GM12878 (cell line): ENCODE data around the gene KLHDC8A. TPM values are rescaled to one million over a fixed set of nuclear protein-coding genes. Genes with fewer than 3 reads are reported as not detected.

Source experiments
- ATAC-seq: fragments of 200-7000 bp; cut with Tn5 transposase; 3 replicates; pipeline ENCODE4 v1.9.1; 2020; ENCODE audit warnings: mild to moderate bottlenecking, moderate library complexity
- BruUV-seq: library from RNA; stranded (reverse); fragments of 400-500 nt; replicated peaks from 2 replicates; lab custom pipeline; 2021; lab: Mats Ljungman, UMichigan
- CTCF ChIA-PET: fragments of 300-600 bp; sonication (Branson Sonifier 250); formaldehyde crosslinking; extraction: SDS; loops from one replicate; lab custom pipeline; 2021; ENCODE audit warnings: inconsistent platforms; lab: Yijun Ruan, JAX
- POLR2A ChIA-PET: fragments of 350-600 bp; formaldehyde crosslinking; extraction: SDS; loops from one replicate; lab custom pipeline; 2021; ENCODE audit warnings: inconsistent platforms; lab: Charles Lee
- RAD21 ChIA-PET: fragments of 300-600 bp; sonication (Branson Sonifier 250); formaldehyde crosslinking; loops from one replicate; lab custom pipeline; 2023; ENCODE audit warnings: antibody characterized with exemption; ENCODE audit not compliant: unreplicated experiment; lab: Charles Lee
- SMC1A ChIA-PET: fragments of 300-600 bp; sonication (Branson Sonifier 250); formaldehyde crosslinking; loops from one replicate; lab custom pipeline; 2023; ENCODE audit not compliant: unreplicated experiment, uncharacterized antibody; lab: Charles Lee
- DNase-seq: peaks from one replicate; pipeline ENCODE4 v3.0.0-alpha.2; 2011; ENCODE audit warnings: low read depth, low spot score
- FAIRE-seq: peaks from 3 replicates; lab custom pipeline; 2011; peaks lifted over from hg19 to GRCh38; lab: Jason Lieb, UNC
- H2AFZ ChIP-seq: 2 replicates; pipeline ENCODE4 v1.6.0; 2011; ENCODE audit warnings: low read depth, low read length, control low read depth; ENCODE audit not compliant: control insufficient read depth
- H3K27ac ChIP-seq: 2 replicates; pipeline ENCODE4 v1.5.1; 2011; ENCODE audit warnings: control low read depth; ENCODE audit not compliant: control insufficient read depth, insufficient read depth
- H3K27me3 ChIP-seq, 2 experiments: replicated peaks in 1 of 2; 2 replicates each; pipeline versions ENCODE4 v1.6.0 to v1.6.1; 2011; ENCODE audit warnings: low read length in 1 of 2; ENCODE audit not compliant: control insufficient read depth in 2 of 2, insufficient read depth in 2 of 2
- H3K36me3 ChIP-seq, 2 experiments: 2 replicates each; pipeline ENCODE4 v1.5.1; 2011; ENCODE audit warnings: low read length in 1 of 2; ENCODE audit not compliant: control insufficient read depth in 2 of 2, insufficient read depth in 2 of 2
- H3K4me1 ChIP-seq: 2 replicates; pipeline ENCODE4 v1.6.1; 2011; ENCODE audit warnings: mild to moderate bottlenecking, low read length, moderate library complexity, mixed read lengths; ENCODE audit not compliant: control insufficient read depth, insufficient read depth
- H3K4me2 ChIP-seq: 2 replicates; pipeline ENCODE4 v1.6.0; 2011; ENCODE audit warnings: control low read depth; ENCODE audit not compliant: control insufficient read depth, insufficient read depth
- H3K4me3 ChIP-seq: fragments of 200-600 bp; sonication (generic); 2 replicates; pipeline ENCODE4 v1.5.1; 2016
- H3K79me2 ChIP-seq: 2 replicates; pipeline ENCODE4 v1.6.0; 2011; ENCODE audit warnings: low read length; ENCODE audit not compliant: control insufficient read depth, insufficient read depth
- H3K9ac ChIP-seq: 2 replicates; pipeline ENCODE4 v1.8.0; 2011; ENCODE audit warnings: low read length, control low read depth, mixed read lengths; ENCODE audit not compliant: control insufficient read depth, insufficient read depth
- H3K9me3 ChIP-seq: replicated peaks from 3 replicates; pipeline ENCODE4 v1.5.1; 2011; ENCODE audit warnings: mild to moderate bottlenecking, low read length; ENCODE audit not compliant: control insufficient read depth, insufficient read depth
- H4K20me1 ChIP-seq: 2 replicates; pipeline ENCODE4 v1.6.0; 2011; ENCODE audit not compliant: control insufficient read depth, insufficient read depth
- IRF3 ChIP-seq: fragments of 450-650 bp; IDR thresholded peaks from 2 replicates; pipeline ENCODE4 v1.6.1; 2014; ENCODE audit warnings: mild to moderate bottlenecking
- KDM1A ChIP-seq: fragments of 200-600 bp; sonication (generic); IDR thresholded peaks from 2 replicates; pipeline ENCODE4 v1.6.1; 2016; ENCODE audit warnings: borderline replicate concordance
- MAX ChIP-seq: IDR thresholded peaks from 2 replicates; pipeline ENCODE4 v1.6.1; 2012; ENCODE audit warnings: low read depth, low read length, improper control_type of control experiment
- NFIC ChIP-seq: IDR thresholded peaks from 2 replicates; pipeline ENCODE4 v1.6.1; 2012; ENCODE audit warnings: low read depth, mild to moderate bottlenecking, inconsistent platforms, low read length, moderate library complexity
- NFYB ChIP-seq: IDR thresholded peaks from 2 replicates; pipeline ENCODE4 v1.6.1; 2011; ENCODE audit warnings: low read depth, mild to moderate bottlenecking, low read length, improper control_type of control experiment, moderate library complexity; ENCODE audit not compliant: insufficient read depth
- PAX8 ChIP-seq: fragments of 450-650 bp; IDR thresholded peaks from 2 replicates; pipeline ENCODE4 v1.6.1; 2017; ENCODE audit warnings: mild to moderate bottlenecking, moderate library complexity
- RAD51 ChIP-seq: fragments of 450-650 bp; IDR thresholded peaks from 2 replicates; pipeline ENCODE4 v1.6.1; 2016; ENCODE audit warnings: moderate library complexity, mild to moderate bottlenecking, inconsistent platforms
- SMARCA5 ChIP-seq: fragments of 450-650 bp; IDR thresholded peaks from 2 replicates; pipeline ENCODE4 v1.6.1; 2017; ENCODE audit warnings: mild to moderate bottlenecking
- SUZ12 ChIP-seq: fragments of 200-600 bp; sonication (generic); IDR thresholded peaks from one replicate; pipeline ENCODE4 v1.6.1; 2018; ENCODE audit warnings: antibody characterized with exemption, mild to moderate bottlenecking; ENCODE audit not compliant: unreplicated experiment
- TARDBP ChIP-seq: IDR thresholded peaks from 2 replicates; pipeline ENCODE4 v1.6.1; 2016; ENCODE audit warnings: borderline replicate concordance
- TCF7 ChIP-seq: IDR thresholded peaks from 2 replicates; pipeline ENCODE4 v1.6.1; 2014; ENCODE audit warnings: antibody characterized with exemption, borderline replicate concordance
- ZBED1 ChIP-seq: IDR thresholded peaks from 2 replicates; pipeline ENCODE4 v1.6.1; 2016; ENCODE audit warnings: borderline replicate concordance
- ZNF207 ChIP-seq: fragments of 450-650 bp; IDR thresholded peaks from 2 replicates; pipeline ENCODE4 v1.6.1; 2014; ENCODE audit warnings: antibody characterized with exemption, mild to moderate bottlenecking, borderline replicate concordance
- ZNF622 ChIP-seq: fragments of 450-650 bp; IDR thresholded peaks from 2 replicates; pipeline ENCODE4 v1.6.1; 2017; ENCODE audit warnings: mild to moderate bottlenecking, inconsistent platforms
- WGBS: methylation state at CpG from one replicate; pipeline ENCODE4 v1.1.6; 2016; ENCODE audit warnings: low lambda C conversion rate; ENCODE audit not compliant: insufficient replicate concordance, insufficient coverage; ENCODE audit errors: missing lambda C conversion rate; 5-methylcytosine and 5-hydroxymethylcytosine counted together
- in situ Hi-C: fragments of 300-500 bp; cut with MboI; formaldehyde crosslinking; loops from 9 replicates; pipeline ENCODE4 v1.14.3; 2018; ENCODE audit warnings: mixed read lengths
- intact Hi-C: fragments of 100-400 bp; cut with micrococcal nuclease; formaldehyde crosslinking; loops from one replicate; pipeline ENCODE4 v1.14.2; 2022; ENCODE audit not compliant: unreplicated experiment
- polyA plus RNA-seq, 11 experiments: library from polyadenylated mRNA; depleted of rRNA in 4 of 11; unstranded in 6 of 11; stranded (reverse) in 5 of 11; fragments of >200 nt; fragmentation: Nextera tagmentation in 4 of 11; fragmentation: Illumina TruSeq in 1 of 11; extraction: Ambion mirVana in 4 of 11; extraction: Trizol in 1 of 11; gene quantifications; 1 replicate in 1 of 11; 2 replicates in 10 of 11; pipeline versions ENCODE4 v1.2.1 to v1.2.3, GENCODE V29; 2011 to 2016; ENCODE audit warnings: inconsistent platforms in 2 of 11, missing spikeins in 2 of 11, low read depth in 1 of 11
- total RNA-seq, 4 experiments: library from RNA; depleted of rRNA in 3 of 4; stranded (reverse); fragments of >200 nt in 3 of 4; fragmentation: Illumina TruSeq in 1 of 4; extraction: Trizol in 1 of 4; gene quantifications; 2 replicates each; pipeline versions ENCODE4 v1.2.1 to v1.2.3, GENCODE V29; 2013 to 2021
- TF ChIP-seq, protein P1 (sequence below): fragments of 450-650 bp; conservative IDR thresholded peaks from 2 replicates; pipeline ENCODE4 v1.6.1; 2017; ENCODE audit warnings: mild to moderate bottlenecking, moderate library complexity
- TF ChIP-seq, protein P2 (sequence below): fragments of 450-650 bp; IDR thresholded peaks from 2 replicates; pipeline ENCODE4 v1.6.1; 2016; ENCODE audit warnings: mild to moderate bottlenecking, moderate library complexity, borderline replicate concordance

KLHDC8A gene
- total and polyA plus RNA-seq, 10 of the 15 experiments (the other 5 are each of a cell fraction or from before 2014, with no cell fraction given), result not detected

- TF ChIP-seq IRF3 (no peak), ZNF207 (no peak), SMARCA5 (no peak), NFIC (no peak)
Observed at GRCh38 chr1:205379056-205379455, 22.3 kb upstream of the KLHDC8A start (continued).

DNA sequence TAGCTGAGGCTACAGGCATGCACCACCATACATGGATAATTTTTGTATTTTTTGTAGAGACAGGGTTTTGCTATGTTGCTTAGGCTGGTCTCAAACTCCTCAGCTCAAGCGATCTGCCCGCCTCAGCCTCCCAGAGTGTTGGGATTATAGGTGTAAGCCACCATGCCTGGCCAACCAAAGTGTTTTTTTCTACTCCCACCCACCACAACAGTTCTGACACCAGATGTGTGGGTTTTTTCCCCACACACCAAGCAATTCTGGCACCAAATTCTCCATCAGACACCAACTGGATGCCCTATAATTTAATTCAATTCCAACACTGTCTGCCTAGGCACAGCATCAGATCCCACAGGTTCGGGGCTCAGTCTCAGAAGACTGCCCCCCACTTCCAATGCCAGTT lies 20.6 kb upstream of the KLHDC8A start:
- ChIA-PET CTCF (no interaction called here), SMC1A (no interaction called here), POLR2A (no interaction called here), RAD21 (no interaction called here)
- H3K27ac ChIP-seq, result no peak overlapping the region
- no peaks in the 10 kb centered on the region for H3K9me3 ChIP-seq
- no peaks in the 10 kb centered on the region for H3K4me1 ChIP-seq
- H3K27me3 ChIP-seq, result peaks cover 5 to 6% of the 10 kb centered on the region in 2 experiments
- in situ Hi-C loops (no loop called here), intact Hi-C loops (no loop called here)
- no peak overlapping the region for H3K4me3 ChIP-seq
- FAIRE-seq (no peak), DNase-seq (no peak), ATAC-seq (no peak)
- BruUV-seq, result no TSS peak
- H3K79me2 ChIP-seq, result no peaks in the 10 kb centered on the region
- no peaks in the 10 kb centered on the region for H3K36me3 ChIP-seq
- TF ChIP-seq MAX (no peak), PAX8 (no peak), ZBED1 (no peak), KDM1A (no peak), SUZ12 (no peak), RAD51 (no peak), ZNF622 (no peak), TCF7 (no peak), TARDBP (no peak), NFYB (no peak)
- TF ChIP-seq, protein P1, sequence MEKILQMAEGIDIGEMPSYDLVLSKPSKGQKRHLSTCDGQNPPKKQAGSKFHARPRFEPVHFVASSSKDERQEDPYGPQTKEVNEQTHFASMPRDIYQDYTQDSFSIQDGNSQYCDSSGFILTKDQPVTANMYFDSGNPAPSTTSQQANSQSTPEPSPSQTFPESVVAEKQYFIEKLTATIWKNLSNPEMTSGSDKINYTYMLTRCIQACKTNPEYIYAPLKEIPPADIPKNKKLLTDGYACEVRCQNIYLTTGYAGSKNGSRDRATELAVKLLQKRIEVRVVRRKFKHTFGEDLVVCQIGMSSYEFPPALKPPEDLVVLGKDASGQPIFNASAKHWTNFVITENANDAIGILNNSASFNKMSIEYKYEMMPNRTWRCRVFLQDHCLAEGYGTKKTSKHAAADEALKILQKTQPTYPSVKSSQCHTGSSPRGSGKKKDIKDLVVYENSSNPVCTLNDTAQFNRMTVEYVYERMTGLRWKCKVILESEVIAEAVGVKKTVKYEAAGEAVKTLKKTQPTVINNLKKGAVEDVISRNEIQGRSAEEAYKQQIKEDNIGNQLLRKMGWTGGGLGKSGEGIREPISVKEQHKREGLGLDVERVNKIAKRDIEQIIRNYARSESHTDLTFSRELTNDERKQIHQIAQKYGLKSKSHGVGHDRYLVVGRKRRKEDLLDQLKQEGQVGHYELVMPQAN, result no peak
- TF ChIP-seq, protein P2, sequence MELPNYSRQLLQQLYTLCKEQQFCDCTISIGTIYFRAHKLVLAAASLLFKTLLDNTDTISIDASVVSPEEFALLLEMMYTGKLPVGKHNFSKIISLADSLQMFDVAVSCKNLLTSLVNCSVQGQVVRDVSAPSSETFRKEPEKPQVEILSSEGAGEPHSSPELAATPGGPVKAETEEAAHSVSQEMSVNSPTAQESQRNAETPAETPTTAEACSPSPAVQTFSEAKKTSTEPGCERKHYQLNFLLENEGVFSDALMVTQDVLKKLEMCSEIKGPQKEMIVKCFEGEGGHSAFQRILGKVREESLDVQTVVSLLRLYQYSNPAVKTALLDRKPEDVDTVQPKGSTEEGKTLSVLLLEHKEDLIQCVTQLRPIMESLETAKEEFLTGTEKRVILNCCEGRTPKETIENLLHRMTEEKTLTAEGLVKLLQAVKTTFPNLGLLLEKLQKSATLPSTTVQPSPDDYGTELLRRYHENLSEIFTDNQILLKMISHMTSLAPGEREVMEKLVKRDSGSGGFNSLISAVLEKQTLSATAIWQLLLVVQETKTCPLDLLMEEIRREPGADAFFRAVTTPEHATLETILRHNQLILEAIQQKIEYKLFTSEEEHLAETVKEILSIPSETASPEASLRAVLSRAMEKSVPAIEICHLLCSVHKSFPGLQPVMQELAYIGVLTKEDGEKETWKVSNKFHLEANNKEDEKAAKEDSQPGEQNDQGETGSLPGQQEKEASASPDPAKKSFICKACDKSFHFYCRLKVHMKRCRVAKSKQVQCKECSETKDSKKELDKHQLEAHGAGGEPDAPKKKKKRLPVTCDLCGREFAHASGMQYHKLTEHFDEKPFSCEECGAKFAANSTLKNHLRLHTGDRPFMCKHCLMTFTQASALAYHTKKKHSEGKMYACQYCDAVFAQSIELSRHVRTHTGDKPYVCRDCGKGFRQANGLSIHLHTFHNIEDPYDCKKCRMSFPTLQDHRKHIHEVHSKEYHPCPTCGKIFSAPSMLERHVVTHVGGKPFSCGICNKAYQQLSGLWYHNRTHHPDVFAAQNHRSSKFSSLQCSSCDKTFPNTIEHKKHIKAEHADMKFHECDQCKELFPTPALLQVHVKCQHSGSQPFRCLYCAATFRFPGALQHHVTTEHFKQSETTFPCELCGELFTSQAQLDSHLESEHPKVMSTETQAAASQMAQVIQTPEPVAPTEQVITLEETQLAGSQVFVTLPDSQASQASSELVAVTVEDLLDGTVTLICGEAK, result no peak
- H3K9ac ChIP-seq, result no peak overlapping the region
- no peak overlapping the region for H2AFZ ChIP-seq
- H4K20me1 ChIP-seq, result no peaks in the 10 kb centered on the region
- no peak overlapping the region for H3K4me2 ChIP-seq
- WGBS, result 3% methylated on average over 3 of the region's 3 CpGs
